NCI-H510A (cell line): ENCODE data around the gene KMT2E.
"Not testable (repeated sequence)": the region's sequence is repeated elsewhere in the genome, so short reads cannot be mapped to it uniquely, and the experiment has no call there.

Source experiments
- DNase-seq: peaks from one replicate; lab custom pipeline; 2025; lab: John Stamatoyannopoulos, UW

Gene KMT2E

GRCh38 chr7:105028941-105029340, 14.9 kb downstream of the KMT2E start:
- not testable (repeated sequence) for DNase-seq

GRCh38 chr7:105030447-105030846, 16.4 kb downstream of the KMT2E start:
- DNase-seq: no peak

GRCh38 chr7:105032553-105033214, 18.7 kb downstream of the KMT2E start:
- DNase-seq: no peak

- DNase-seq: no peak
Measured at GRCh38 chr7:105035349-105035748, 21.3 kb downstream of the KMT2E start.

GRCh38 chr7:105036217-105037168, 22.5 kb downstream of the KMT2E start:
- no peak for DNase-seq

- DNase-seq: no peak
Measured at GRCh38 chr7:105037319-105037718, 23.3 kb downstream of the KMT2E start.

- DNase-seq: no peak
Measured at GRCh38 chr7:105044449-105045070, 30.6 kb downstream of the KMT2E start.

- DNase-seq: no peak
Measured at GRCh38 chr7:105046414-105046813, 32.4 kb downstream of the KMT2E start.

GRCh38 chr7:105047932-105048331, 33.9 kb downstream of the KMT2E start:
- DNase-seq: no peak

GRCh38 chr7:105050493-105050892, 36.5 kb downstream of the KMT2E start:
- no peak for DNase-seq

- not testable (repeated sequence) for DNase-seq
Measured at GRCh38 chr7:105050899-105051298, 36.9 kb downstream of the KMT2E start.

- no peak for DNase-seq
Measured at GRCh38 chr7:105055084-105055483, 41.1 kb downstream of the KMT2E start.

- DNase-seq: no peak
Measured at GRCh38 chr7:105055621-105056020, 41.6 kb downstream of the KMT2E start.

GRCh38 chr7:105057472-105057871, 43.5 kb downstream of the KMT2E start:
- DNase-seq: no peak

GRCh38 chr7:105060437-105060836, 46.4 kb downstream of the KMT2E start:
- no peak for DNase-seq

- no peak for DNase-seq
Measured at GRCh38 chr7:105060923-105061322, 46.9 kb downstream of the KMT2E start.

- DNase-seq: no peak
Measured at GRCh38 chr7:105065104-105065503, 51.1 kb downstream of the KMT2E start.

GRCh38 chr7:105067691-105068090, 53.7 kb downstream of the KMT2E start:
- DNase-seq: no peak

- DNase-seq: no peak
Measured at GRCh38 chr7:105068886-105069285, 54.9 kb downstream of the KMT2E start.

GRCh38 chr7:105073143-105073542, 59.1 kb downstream of the KMT2E start:
- DNase-seq: no peak

- DNase-seq: no peak
Measured at GRCh38 chr7:105079348-105079747, 65.3 kb downstream of the KMT2E start.

GRCh38 chr7:105084581-105084980, 70.6 kb downstream of the KMT2E start:
- no peak for DNase-seq

- DNase-seq: no peak
Measured at GRCh38 chr7:105086850-105087249, 72.8 kb downstream of the KMT2E start.
